ENCODE data around the gene FUT2.

DNA sequence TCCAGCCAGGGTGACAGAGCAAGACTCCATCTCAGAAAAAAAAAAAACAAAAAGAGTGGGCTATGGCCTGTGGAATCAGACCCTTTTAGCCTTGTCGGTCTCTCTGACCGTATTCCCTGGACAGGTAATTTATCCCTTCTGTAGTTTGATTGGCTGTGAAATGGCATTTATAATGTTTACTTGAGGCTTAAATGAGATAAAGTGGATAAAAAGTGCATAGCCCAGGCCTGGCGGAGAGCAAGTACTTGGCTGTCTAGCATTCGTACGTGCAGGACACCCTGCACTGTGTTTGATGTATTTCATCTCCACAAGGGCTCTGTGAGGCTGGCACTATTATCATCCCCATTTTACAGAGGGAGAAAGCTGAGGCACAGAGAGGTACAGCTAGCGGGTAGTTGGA, 30.0 kb upstream of the FUT2 start:
- no peak for TF ChIP-seq POLR2A (IDR thresholded peaks at IDR 0.05)
- TF ChIP-seq, protein P1, sequence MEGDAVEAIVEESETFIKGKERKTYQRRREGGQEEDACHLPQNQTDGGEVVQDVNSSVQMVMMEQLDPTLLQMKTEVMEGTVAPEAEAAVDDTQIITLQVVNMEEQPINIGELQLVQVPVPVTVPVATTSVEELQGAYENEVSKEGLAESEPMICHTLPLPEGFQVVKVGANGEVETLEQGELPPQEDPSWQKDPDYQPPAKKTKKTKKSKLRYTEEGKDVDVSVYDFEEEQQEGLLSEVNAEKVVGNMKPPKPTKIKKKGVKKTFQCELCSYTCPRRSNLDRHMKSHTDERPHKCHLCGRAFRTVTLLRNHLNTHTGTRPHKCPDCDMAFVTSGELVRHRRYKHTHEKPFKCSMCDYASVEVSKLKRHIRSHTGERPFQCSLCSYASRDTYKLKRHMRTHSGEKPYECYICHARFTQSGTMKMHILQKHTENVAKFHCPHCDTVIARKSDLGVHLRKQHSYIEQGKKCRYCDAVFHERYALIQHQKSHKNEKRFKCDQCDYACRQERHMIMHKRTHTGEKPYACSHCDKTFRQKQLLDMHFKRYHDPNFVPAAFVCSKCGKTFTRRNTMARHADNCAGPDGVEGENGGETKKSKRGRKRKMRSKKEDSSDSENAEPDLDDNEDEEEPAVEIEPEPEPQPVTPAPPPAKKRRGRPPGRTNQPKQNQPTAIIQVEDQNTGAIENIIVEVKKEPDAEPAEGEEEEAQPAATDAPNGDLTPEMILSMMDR (IDR thresholded peaks at IDR 0.05 in 4 of 5, conservative IDR thresholded peaks at IDR 0.05 in 1 of 5) = no peak
